ENCODE data around the gene ANKRD9.

Gene ANKRD9

GRCh38 chr14:102495491-102496330 is 13.9 kb downstream of the ANKRD9 start:
- Histone ChIP-seq H3K9me3 (ENCODE audit: control insufficient read depth, insufficient read depth, low read length) (no peaks in the 10 kb centered on the region), H3K27ac (ENCODE audit: low read length) (no peak overlapping the region), H3K4me1 (ENCODE audit: control insufficient read depth, insufficient read depth, low read length) (no peaks in the 10 kb centered on the region), H3K27me3 (ENCODE audit: control insufficient read depth, insufficient read depth, low read length) (no peaks in the 10 kb centered on the region), H3K36me3 (ENCODE audit: control insufficient read depth, insufficient read depth, low read length) (no peaks in the 10 kb centered on the region), H3K4me3 (ENCODE audit: low read length) (no peak overlapping the region)
- no CpG with 5 or more reads among the region's 26 CpGs for WGBS (ENCODE audit: insufficient coverage, insufficient read length)
- DNase-seq (ENCODE audit: low read depth, low spot score) = no peak

- DNase-seq (ENCODE audit: low read depth, low spot score) = no peak
- no CpG with 5 or more reads among the region's 15 CpGs for WGBS (ENCODE audit: insufficient coverage, insufficient read length)
These were observed 16.0 kb downstream of the ANKRD9 start for GRCh38 chr14:102493585-102493984.

DNA sequence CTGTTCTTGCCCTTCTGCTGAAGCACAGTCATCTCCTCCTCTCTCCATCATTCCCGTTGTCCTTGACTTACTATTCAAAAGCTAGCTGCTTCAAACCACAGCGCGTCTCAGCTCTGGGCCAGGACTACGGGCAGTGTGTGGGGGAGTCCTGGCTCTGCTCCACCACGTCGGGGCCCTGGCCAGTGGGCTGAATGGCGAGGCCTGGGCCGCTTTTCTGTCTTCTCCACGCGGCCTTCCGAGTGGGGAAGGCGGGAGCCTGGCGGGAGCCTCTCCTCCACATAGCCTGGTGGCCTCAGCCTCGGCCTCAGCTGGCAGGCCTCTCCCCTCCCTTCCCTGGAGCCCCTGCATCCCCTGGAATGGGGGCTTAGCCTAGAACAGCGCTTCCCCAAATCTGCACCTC is 16.5 kb downstream of the ANKRD9 start:
- H3K4me3 ChIP-seq (ENCODE audit: low read length) = no peak overlapping the region
- no peaks in the 10 kb centered on the region for H3K27me3 ChIP-seq (ENCODE audit: control insufficient read depth, insufficient read depth, low read length)
- no CpG with 5 or more reads among the region's 15 CpGs for WGBS (ENCODE audit: insufficient coverage, insufficient read length)
- no peaks in the 10 kb centered on the region for H3K36me3 ChIP-seq (ENCODE audit: control insufficient read depth, insufficient read depth, low read length)
- no peaks in the 10 kb centered on the region for H3K9me3 ChIP-seq (ENCODE audit: control insufficient read depth, insufficient read depth, low read length)
- H3K4me1 ChIP-seq (ENCODE audit: control insufficient read depth, insufficient read depth, low read length) = no peaks in the 10 kb centered on the region
- no peak overlapping the region for H3K27ac ChIP-seq (ENCODE audit: low read length)
- no peak for DNase-seq (ENCODE audit: low read depth, low spot score)

More at GRCh38 chr14:102493585-102493984, 16.0 kb downstream of the ANKRD9 start:
- Histone ChIP-seq H3K27me3 (ENCODE audit: control insufficient read depth, insufficient read depth, low read length) (no peaks in the 10 kb centered on the region), H3K27ac (ENCODE audit: low read length) (no peak overlapping the region), H3K4me3 (ENCODE audit: low read length) (no peak overlapping the region), H3K4me1 (ENCODE audit: control insufficient read depth, insufficient read depth, low read length) (no peaks in the 10 kb centered on the region), H3K36me3 (ENCODE audit: control insufficient read depth, insufficient read depth, low read length) (no peaks in the 10 kb centered on the region), H3K9me3 (ENCODE audit: control insufficient read depth, insufficient read depth, low read length) (no peaks in the 10 kb centered on the region)

- no CpG with 5 or more reads among the region's 17 CpGs for WGBS (ENCODE audit: insufficient coverage, insufficient read length)
- H3K27me3 ChIP-seq (ENCODE audit: control insufficient read depth, insufficient read depth, low read length) = no peaks in the 10 kb centered on the region
- no peaks in the 10 kb centered on the region for H3K9me3 ChIP-seq (ENCODE audit: control insufficient read depth, insufficient read depth, low read length)
- no peak overlapping the region for H3K27ac ChIP-seq (ENCODE audit: low read length)
- no peaks in the 10 kb centered on the region for H3K4me1 ChIP-seq (ENCODE audit: control insufficient read depth, insufficient read depth, low read length)
- H3K4me3 ChIP-seq (ENCODE audit: low read length) = no peak overlapping the region
- DNase-seq (ENCODE audit: low read depth, low spot score) = no peak
- H3K36me3 ChIP-seq (ENCODE audit: control insufficient read depth, insufficient read depth, low read length) = no peaks in the 10 kb centered on the region
These were observed 17.1 kb downstream of the ANKRD9 start for GRCh38 chr14:102492531-102492910.

GRCh38 chr14:102491786-102492530 is 17.6 kb downstream of the ANKRD9 start:
- no CpG with 5 or more reads among the region's 7 CpGs for WGBS (ENCODE audit: insufficient coverage, insufficient read length)
- Histone ChIP-seq H3K27me3 (ENCODE audit: control insufficient read depth, insufficient read depth, low read length) (no peaks in the 10 kb centered on the region), H3K4me1 (ENCODE audit: control insufficient read depth, insufficient read depth, low read length) (no peaks in the 10 kb centered on the region), H3K9me3 (ENCODE audit: control insufficient read depth, insufficient read depth, low read length) (no peaks in the 10 kb centered on the region), H3K36me3 (ENCODE audit: control insufficient read depth, insufficient read depth, low read length) (no peaks in the 10 kb centered on the region), H3K27ac (ENCODE audit: low read length) (no peak overlapping the region), H3K4me3 (ENCODE audit: low read length) (no peak overlapping the region)
- no peak for DNase-seq (ENCODE audit: low read depth, low spot score)

DNA sequence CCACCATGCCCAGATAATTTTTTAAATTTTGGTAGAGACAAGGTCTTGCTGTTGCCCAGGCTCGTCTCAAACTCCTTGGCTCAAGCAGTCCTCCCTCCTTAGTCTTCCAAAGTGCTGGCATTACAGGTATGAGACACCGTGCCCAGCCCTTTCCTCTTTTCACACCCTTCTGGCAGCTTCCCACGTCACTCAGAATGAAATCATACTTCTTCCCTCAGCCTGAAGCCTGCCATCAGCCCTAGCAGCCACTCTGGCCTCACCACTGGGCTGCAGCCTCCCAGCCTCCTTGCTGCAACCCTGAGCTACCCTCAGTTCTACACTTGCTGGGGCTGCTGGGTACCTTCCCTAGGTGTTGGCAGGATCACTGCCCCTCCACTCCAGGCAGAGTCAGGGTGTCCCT is 18.2 kb downstream of the ANKRD9 start:
- no peaks in the 10 kb centered on the region for H3K27me3 ChIP-seq (ENCODE audit: control insufficient read depth, insufficient read depth, low read length)
- WGBS (ENCODE audit: insufficient coverage, insufficient read length) = no CpG with 5 or more reads among the region's 3 CpGs
- no peaks in the 10 kb centered on the region for H3K36me3 ChIP-seq (ENCODE audit: control insufficient read depth, insufficient read depth, low read length)
- H3K4me1 ChIP-seq (ENCODE audit: control insufficient read depth, insufficient read depth, low read length) = no peaks in the 10 kb centered on the region
- no peaks in the 10 kb centered on the region for H3K9me3 ChIP-seq (ENCODE audit: control insufficient read depth, insufficient read depth, low read length)
- no peak overlapping the region for H3K4me3 ChIP-seq (ENCODE audit: low read length)
- DNase-seq (ENCODE audit: low read depth, low spot score) = no peak
- H3K27ac ChIP-seq (ENCODE audit: low read length) = no peak overlapping the region

- WGBS (ENCODE audit: insufficient coverage, insufficient read length) = no CpG with 5 or more reads among the region's 18 CpGs
These were observed 19.1 kb downstream of the ANKRD9 start for GRCh38 chr14:102490456-102490855.

GRCh38 chr14:102487204-102487577 is 22.4 kb downstream of the ANKRD9 start:
- H3K4me1 ChIP-seq (ENCODE audit: control insufficient read depth, insufficient read depth, low read length) = no peaks in the 10 kb centered on the region
- H3K4me3 ChIP-seq (ENCODE audit: low read length) = no peak overlapping the region
- WGBS (ENCODE audit: insufficient coverage, insufficient read length) = no CpG with 5 or more reads among the region's 7 CpGs
- H3K27ac ChIP-seq (ENCODE audit: low read length) = no peak overlapping the region
- H3K27me3 ChIP-seq (ENCODE audit: control insufficient read depth, insufficient read depth, low read length) = no peaks in the 10 kb centered on the region
- H3K36me3 ChIP-seq (ENCODE audit: control insufficient read depth, insufficient read depth, low read length) = no peaks in the 10 kb centered on the region
- no peak for DNase-seq (ENCODE audit: low read depth, low spot score)
- no peaks in the 10 kb centered on the region for H3K9me3 ChIP-seq (ENCODE audit: control insufficient read depth, insufficient read depth, low read length)

More at GRCh38 chr14:102490456-102490855, 19.1 kb downstream of the ANKRD9 start:
- no peak overlapping the region for H3K4me3 ChIP-seq (ENCODE audit: low read length)
- no peaks in the 10 kb centered on the region for H3K36me3 ChIP-seq (ENCODE audit: control insufficient read depth, insufficient read depth, low read length)
- H3K27me3 ChIP-seq (ENCODE audit: control insufficient read depth, insufficient read depth, low read length) = no peaks in the 10 kb centered on the region
- no peaks in the 10 kb centered on the region for H3K4me1 ChIP-seq (ENCODE audit: control insufficient read depth, insufficient read depth, low read length)
- no peaks in the 10 kb centered on the region for H3K9me3 ChIP-seq (ENCODE audit: control insufficient read depth, insufficient read depth, low read length)
- no peak overlapping the region for H3K27ac ChIP-seq (ENCODE audit: low read length)
- no peak for DNase-seq (ENCODE audit: low read depth, low spot score)

- Histone ChIP-seq H3K36me3 (ENCODE audit: control insufficient read depth, insufficient read depth, low read length) (no peaks in the 10 kb centered on the region), H3K27me3 (ENCODE audit: control insufficient read depth, insufficient read depth, low read length) (no peaks in the 10 kb centered on the region), H3K4me1 (ENCODE audit: control insufficient read depth, insufficient read depth, low read length) (no peaks in the 10 kb centered on the region), H3K4me3 (ENCODE audit: low read length) (no peak overlapping the region), H3K27ac (ENCODE audit: low read length) (no peak overlapping the region), H3K9me3 (ENCODE audit: control insufficient read depth, insufficient read depth, low read length) (no peaks in the 10 kb centered on the region)
- WGBS (ENCODE audit: insufficient coverage, insufficient read length) = no CpG with 5 or more reads among the region's 17 CpGs
- no peak for DNase-seq (ENCODE audit: low read depth, low spot score)
These were observed 22.9 kb downstream of the ANKRD9 start for GRCh38 chr14:102486513-102487203.

DNA sequence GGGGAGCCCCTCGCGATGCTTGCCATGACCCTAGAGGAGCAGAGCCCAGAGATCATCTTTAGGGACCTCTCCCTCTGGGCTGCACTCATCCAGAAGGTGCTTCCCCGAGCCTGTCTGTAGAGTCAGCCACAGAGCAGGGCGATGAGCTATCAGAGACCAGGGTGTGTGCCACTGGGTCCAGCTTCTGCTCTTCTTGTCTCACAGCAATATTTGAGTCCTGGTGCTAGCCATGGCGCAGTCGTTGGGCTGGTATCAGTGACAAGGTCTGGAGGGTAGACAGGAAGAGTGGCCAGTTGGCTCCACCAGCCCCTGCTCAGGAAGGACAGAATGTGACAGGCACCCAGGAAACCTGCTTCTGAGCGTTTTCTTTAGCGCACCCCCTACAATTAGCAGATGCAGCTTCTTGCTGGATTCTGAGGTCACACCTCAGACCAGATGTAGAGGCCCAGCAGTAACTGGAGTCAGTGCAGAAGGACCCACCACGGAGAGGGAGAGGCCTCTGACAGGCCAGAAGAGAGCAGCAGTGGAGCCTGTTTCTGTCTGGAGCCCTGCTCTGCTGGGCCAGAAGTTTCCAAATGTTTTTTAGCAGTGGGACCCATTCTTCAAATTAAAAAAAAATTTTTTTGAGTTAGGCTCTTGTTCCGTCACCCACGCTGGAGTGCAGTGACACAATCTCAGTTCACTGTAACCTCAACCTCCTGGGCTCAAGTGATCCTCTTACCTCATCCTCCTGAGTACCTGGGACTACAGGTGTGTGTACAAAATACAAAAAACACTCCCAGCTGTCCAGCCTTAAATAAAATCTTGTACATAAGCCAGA is 23.7 kb downstream of the ANKRD9 start:
- H3K36me3 ChIP-seq (ENCODE audit: control insufficient read depth, insufficient read depth, low read length) = no peaks in the 10 kb centered on the region
- DNase-seq (ENCODE audit: low read depth, low spot score) = no peak
- H3K4me3 ChIP-seq (ENCODE audit: low read length) = no peak overlapping the region
- no peaks in the 10 kb centered on the region for H3K4me1 ChIP-seq (ENCODE audit: control insufficient read depth, insufficient read depth, low read length)
- no peaks in the 10 kb centered on the region for H3K27me3 ChIP-seq (ENCODE audit: control insufficient read depth, insufficient read depth, low read length)
- no peak overlapping the region for H3K27ac ChIP-seq (ENCODE audit: low read length)
- no peaks in the 10 kb centered on the region for H3K9me3 ChIP-seq (ENCODE audit: control insufficient read depth, insufficient read depth, low read length)
- WGBS (ENCODE audit: insufficient coverage, insufficient read length) = no CpG with 5 or more reads among the region's 11 CpGs

Data from iPS DF 6.9 (cell line).